Measurements from ENCODE around the gene ELOA. TPM values are rescaled to one million over a fixed set of nuclear protein-coding genes. Genes with fewer than 3 reads are reported as not detected.

The ELOA gene
- total RNA-seq, 1 donor from 2014 or later = 29.1 TPM

DNA sequence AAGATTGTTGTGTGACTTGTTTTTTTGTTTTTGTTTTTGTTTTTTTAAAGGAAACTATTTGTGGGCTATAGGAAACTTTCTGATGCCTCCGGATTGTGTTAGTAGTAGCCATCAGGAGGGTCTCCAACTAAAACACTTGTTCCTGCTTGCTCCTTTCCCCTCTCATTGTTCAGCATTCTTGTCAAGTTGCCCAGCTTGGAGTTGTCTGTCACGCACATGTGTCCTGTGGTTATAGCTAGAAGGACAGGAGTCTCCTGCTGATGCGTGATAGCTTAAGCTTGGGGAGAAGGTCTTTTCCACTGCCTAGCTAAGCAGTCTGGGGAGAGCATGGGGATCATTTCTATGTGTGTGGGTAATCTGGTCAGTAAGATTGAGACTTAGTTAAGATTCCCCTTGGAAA is 44.4 kb downstream of the ELOA start:
- Histone ChIP-seq H3K36me3 (peaks cover 4% of the 10 kb centered on the region), H3K4me3 (no peak overlapping the region), H3K27ac (no peak overlapping the region), H3K79me2 (ENCODE audit: low read depth) (peaks cover 30% of the 10 kb centered on the region), H2AFZ (replicated peaks) (no peak overlapping the region), H3K27me3 (no peaks in the 10 kb centered on the region), H3K4me2 (no peak overlapping the region), H3K4me1 (peaks cover 3% of the 10 kb centered on the region), H3F3A (ENCODE audit: low read depth) (peaks cover 26% of the 10 kb centered on the region), H3K9ac (no peak overlapping the region), H3K9me3 (ENCODE audit: low read depth) (no peaks in the 10 kb centered on the region), H4K20me1 (ENCODE audit: low read depth) (peaks cover 6% of the 10 kb centered on the region)
- Mint-ChIP-seq H3K9me3 (no peaks in the 10 kb centered on the region), H3K4me3 (no peak overlapping the region), H3K4me1 (peaks cover 15% of the 10 kb centered on the region), H3K36me3 (peaks cover 21% of the 10 kb centered on the region), H3K27ac (no peak overlapping the region), H3K27me3 (ENCODE audit: insufficient read depth, low read depth) (no peaks in the 10 kb centered on the region)
- no peak for TF ChIP-seq EZH2 (IDR thresholded peaks at IDR 0.05)
- TF ChIP-seq EZH2phosphoT487 (IDR thresholded peaks at IDR 0.05) = no peak
- TF ChIP-seq, protein P1, sequence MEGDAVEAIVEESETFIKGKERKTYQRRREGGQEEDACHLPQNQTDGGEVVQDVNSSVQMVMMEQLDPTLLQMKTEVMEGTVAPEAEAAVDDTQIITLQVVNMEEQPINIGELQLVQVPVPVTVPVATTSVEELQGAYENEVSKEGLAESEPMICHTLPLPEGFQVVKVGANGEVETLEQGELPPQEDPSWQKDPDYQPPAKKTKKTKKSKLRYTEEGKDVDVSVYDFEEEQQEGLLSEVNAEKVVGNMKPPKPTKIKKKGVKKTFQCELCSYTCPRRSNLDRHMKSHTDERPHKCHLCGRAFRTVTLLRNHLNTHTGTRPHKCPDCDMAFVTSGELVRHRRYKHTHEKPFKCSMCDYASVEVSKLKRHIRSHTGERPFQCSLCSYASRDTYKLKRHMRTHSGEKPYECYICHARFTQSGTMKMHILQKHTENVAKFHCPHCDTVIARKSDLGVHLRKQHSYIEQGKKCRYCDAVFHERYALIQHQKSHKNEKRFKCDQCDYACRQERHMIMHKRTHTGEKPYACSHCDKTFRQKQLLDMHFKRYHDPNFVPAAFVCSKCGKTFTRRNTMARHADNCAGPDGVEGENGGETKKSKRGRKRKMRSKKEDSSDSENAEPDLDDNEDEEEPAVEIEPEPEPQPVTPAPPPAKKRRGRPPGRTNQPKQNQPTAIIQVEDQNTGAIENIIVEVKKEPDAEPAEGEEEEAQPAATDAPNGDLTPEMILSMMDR (IDR thresholded peaks at IDR 0.05) = no peak
- no peak for DNase-seq (ENCODE audit: low spot score)

DNA sequence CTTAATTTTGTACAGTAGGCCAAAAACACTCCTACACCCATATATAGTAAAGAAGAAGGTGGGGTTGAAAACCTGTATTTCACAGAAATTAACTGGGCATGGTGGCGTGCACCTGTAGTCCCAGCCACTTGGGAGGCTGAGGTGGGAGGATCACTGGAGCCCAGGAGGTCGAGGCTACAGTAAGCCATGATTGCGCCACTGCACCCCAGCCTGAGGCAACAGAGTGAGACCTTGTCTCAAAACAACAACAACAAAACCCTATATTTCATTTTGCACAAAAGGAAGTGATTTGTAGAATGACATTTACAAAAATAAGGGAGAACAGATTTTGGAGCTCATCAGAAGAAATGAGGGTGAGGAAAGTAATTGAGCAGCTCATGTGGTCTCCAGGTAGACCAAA is 45.4 kb downstream of the ELOA start:
- H3K36me3 ChIP-seq = peaks cover 2% of the 10 kb centered on the region
- H3K4me3 ChIP-seq = no peak overlapping the region
- peaks cover 3% of the 10 kb centered on the region for H3K4me1 ChIP-seq
- H3F3A ChIP-seq (ENCODE audit: low read depth) = peaks cover 26% of the 10 kb centered on the region
- H3K4me2 ChIP-seq = no peak overlapping the region
- no peak overlapping the region for H3K27ac ChIP-seq
- H3K36me3 Mint-ChIP-seq = peaks cover 21% of the 10 kb centered on the region
- H3K79me2 ChIP-seq (ENCODE audit: low read depth) = peaks cover 28% of the 10 kb centered on the region
- H3K9ac ChIP-seq = no peak overlapping the region
- H3K9me3 Mint-ChIP-seq = no peaks in the 10 kb centered on the region
- H3K4me1 Mint-ChIP-seq = peaks cover 15% of the 10 kb centered on the region
- H3K4me3 Mint-ChIP-seq = no peak overlapping the region
- H3K9me3 ChIP-seq (ENCODE audit: low read depth) = no peaks in the 10 kb centered on the region
- no peak overlapping the region for H2AFZ ChIP-seq (replicated peaks)
- no peak for DNase-seq (ENCODE audit: low spot score)
- TF ChIP-seq EZH2phosphoT487 (IDR thresholded peaks at IDR 0.05) = no peak
- TF ChIP-seq, protein P1 (IDR thresholded peaks at IDR 0.05) = no peak
- no peak for TF ChIP-seq EZH2 (IDR thresholded peaks at IDR 0.05)
- no peaks in the 10 kb centered on the region for H3K27me3 Mint-ChIP-seq (ENCODE audit: insufficient read depth, low read depth)
- peaks cover 6% of the 10 kb centered on the region for H4K20me1 ChIP-seq (ENCODE audit: low read depth)
- no peak overlapping the region for H3K27ac Mint-ChIP-seq
- H3K27me3 ChIP-seq = no peaks in the 10 kb centered on the region

DNA sequence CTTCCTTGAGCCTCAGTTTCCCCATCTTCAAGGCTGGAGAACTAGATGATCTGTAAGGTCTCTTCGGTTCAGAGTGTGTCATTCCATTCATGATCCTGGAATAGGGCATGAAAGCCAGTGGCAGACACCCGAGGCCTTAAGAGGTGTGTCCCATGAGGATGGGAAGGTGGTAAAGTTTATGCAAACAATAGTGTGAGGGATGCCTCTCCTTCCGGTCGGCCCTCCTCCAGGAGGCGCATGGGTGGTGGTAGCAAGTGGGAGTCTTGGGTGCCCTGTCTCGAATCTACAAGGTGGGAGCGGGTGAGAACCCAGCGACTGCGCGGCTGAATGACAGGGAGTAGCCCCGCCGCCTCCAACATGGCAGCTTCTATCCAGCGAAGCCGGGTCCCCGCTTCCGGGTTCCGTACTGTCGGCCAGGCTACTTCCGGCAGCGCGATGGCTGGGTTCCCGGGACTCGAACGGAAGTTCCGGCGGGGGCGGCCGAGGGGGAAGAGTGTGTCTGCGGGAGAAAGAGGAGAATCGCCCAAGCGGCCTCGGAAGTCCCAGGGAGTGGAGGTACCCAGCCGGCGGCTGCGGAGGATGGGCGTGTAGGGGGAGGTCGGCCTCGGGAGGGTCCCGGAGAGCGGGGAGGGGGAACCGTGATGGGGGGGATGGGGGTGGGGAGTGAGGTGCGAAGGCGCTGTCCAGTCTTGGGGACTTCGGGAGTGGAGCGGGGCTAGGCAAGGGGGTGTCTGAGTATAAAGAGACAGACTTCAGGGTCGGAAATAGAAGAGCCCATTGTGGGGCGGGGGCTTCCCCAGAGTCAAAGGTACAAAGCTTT is 47.6 kb downstream of the ELOA start, which contains the start of gene LYPLA2:
LYPLA2 (plus strand) TSS at position 450 of the 820 bp plus-strand sequence. CDS start 1,538 bp downstream, outside the sequence.
- Histone ChIP-seq H3K4me3 (peak within 1 kb of the TSS; percentile 97), H3K9me3 (ENCODE audit: low read depth) (no peaks in the 10 kb centered on the region), H3K27ac (no peak within 1 kb of the TSS), H2AFZ (replicated peaks) (no peak within 1 kb of the TSS), H3K79me2 (ENCODE audit: low read depth) (peaks cover 22% of the 10 kb centered on the region), H4K20me1 (ENCODE audit: low read depth) (no peaks in the 10 kb centered on the region), H3K4me2 (peak within 1 kb of the TSS; percentile 100), H3K4me1 (peaks cover 3% of the 10 kb centered on the region), H3K27me3 (no peaks in the 10 kb centered on the region), H3K9ac (peak within 1 kb of the TSS; percentile 78), H3K36me3 (no peaks in the 10 kb centered on the region), H3F3A (ENCODE audit: low read depth) (peaks cover 26% of the 10 kb centered on the region)
- Mint-ChIP-seq H3K4me1 (peaks cover 15% of the 10 kb centered on the region), H3K27me3 (ENCODE audit: insufficient read depth, low read depth) (no peaks in the 10 kb centered on the region), H3K4me3 (peak within 1 kb of the TSS; percentile 94), H3K36me3 (peaks cover 18% of the 10 kb centered on the region), H3K27ac (peak within 1 kb of the TSS; percentile 87), H3K9me3 (no peaks in the 10 kb centered on the region)
- no peak for TF ChIP-seq EZH2phosphoT487 (IDR thresholded peaks at IDR 0.05)
- TF ChIP-seq, protein P1 (IDR thresholded peaks at IDR 0.05) = no peak
- TF ChIP-seq EZH2 (IDR thresholded peaks at IDR 0.05) = no peak
- DNase-seq (ENCODE audit: low spot score) = peak; percentile 92
